H1 (cell line): ENCODE results near the gene TEKT5. TPM values are rescaled to one million over a fixed set of nuclear protein-coding genes. Genes with fewer than 3 reads are reported as not detected.

Experiments
- CTCF ChIA-PET: fragments of 300-600 bp; sonication (Branson Sonifier 250); formaldehyde crosslinking; loops from one replicate; lab custom pipeline; 2021; ENCODE audit not compliant: partially characterized antibody; lab: Charles Lee
- POLR2A ChIA-PET: fragments of 300-600 bp; sonication (Branson Sonifier 250); formaldehyde crosslinking; loops from one replicate; lab custom pipeline; 2021; ENCODE audit warnings: inconsistent platforms; ENCODE audit not compliant: partially characterized antibody; lab: Charles Lee
- DNase-seq, 2 experiments: peaks; one replicate each; pipeline versions ENCODE4 v3.0.0 to v3.0.0-alpha.2; 2010 to 2022; ENCODE audit warnings: low spot score in 2 of 2, low read depth in 1 of 2, mixed read lengths in 1 of 2
- FAIRE-seq: peaks from 2 replicates; lab custom pipeline; 2011; peaks lifted over from hg19 to GRCh38; lab: Jason Lieb, UNC
- H2AFZ ChIP-seq: 2 replicates; pipeline ENCODE4 v1.8.1; 2012; ENCODE audit warnings: low read length, inconsistent platforms
- H2AK5ac ChIP-seq: 2 replicates; pipeline ENCODE4 v1.6.1; 2013; ENCODE audit warnings: low read depth, low read length
- H2BK120ac ChIP-seq: replicated peaks from 2 replicates; pipeline ENCODE3; 2013; ENCODE audit warnings: low read depth, low read length, inconsistent platforms
- H2BK12ac ChIP-seq: 2 replicates; pipeline ENCODE4 v1.6.1; 2013; ENCODE audit warnings: low read depth, low read length
- H2BK15ac ChIP-seq: 2 replicates; pipeline ENCODE4 v1.6.1; 2013; ENCODE audit warnings: low read length
- H2BK20ac ChIP-seq: 2 replicates; pipeline ENCODE4 v1.6.1; 2013; ENCODE audit warnings: low read length
- H2BK5ac ChIP-seq: 2 replicates; pipeline ENCODE4 v1.6.1; 2013; ENCODE audit warnings: low read depth, low read length
- H3K14ac ChIP-seq: 2 replicates; pipeline ENCODE4 v1.6.1; 2013; ENCODE audit warnings: inconsistent platforms; ENCODE audit not compliant: insufficient read length
- H3K18ac ChIP-seq: 2 replicates; pipeline ENCODE4 v1.6.1; 2013; ENCODE audit warnings: low read length; ENCODE audit errors: extremely low read depth
- H3K23ac ChIP-seq: 2 replicates; pipeline ENCODE4 v1.6.1; 2013; ENCODE audit warnings: inconsistent platforms; ENCODE audit not compliant: insufficient read length
- H3K23me2 ChIP-seq: 2 replicates; pipeline ENCODE4 v1.6.1; 2013; ENCODE audit warnings: low read depth, low read length
- H3K27ac ChIP-seq: 2 replicates; pipeline ENCODE4 v1.6.1; 2011; ENCODE audit warnings: low read depth, low read length, inconsistent platforms
- H3K27me3 ChIP-seq, 4 experiments: replicated peaks in 1 of 4; 1 replicate in 1 of 4; 2 replicates in 3 of 4; pipeline versions ENCODE4 v1.6.1 to v1.8.1; 2011 to 2013; ENCODE audit warnings: low read length in 3 of 4, mild to moderate bottlenecking in 3 of 4, inconsistent platforms in 2 of 4, mixed read lengths in 2 of 4, moderate library complexity in 1 of 4; ENCODE audit not compliant: control insufficient read depth in 3 of 4, insufficient read depth in 3 of 4; ENCODE audit errors: extremely low read depth in 1 of 4
- H3K36me3 ChIP-seq, 4 experiments: 2 replicates each; pipeline versions ENCODE4 v1.6.1 to v1.8.1; 2011 to 2013; ENCODE audit warnings: mild to moderate bottlenecking in 4 of 4, low read length in 3 of 4, moderate library complexity in 2 of 4, control low read depth in 1 of 4, inconsistent platforms in 1 of 4; ENCODE audit not compliant: insufficient read depth in 4 of 4, control insufficient read depth in 2 of 4
- H3K4ac ChIP-seq: replicated peaks from 2 replicates; pipeline ENCODE3; 2013; ENCODE audit warnings: low read length, low read depth, mixed read lengths, inconsistent platforms; ENCODE audit not compliant: insufficient read length
- H3K4me1 ChIP-seq, 4 experiments: replicated peaks in 1 of 4; 1 replicate in 1 of 4; 2 replicates in 3 of 4; pipeline versions ENCODE4 v1.6.1 to v1.8.1; 2011 to 2013; ENCODE audit warnings: low read length in 3 of 4, inconsistent platforms in 2 of 4, mixed read lengths in 1 of 4; ENCODE audit not compliant: insufficient read depth in 4 of 4, control insufficient read depth in 3 of 4
- H3K4me2 ChIP-seq, 2 experiments: 2 replicates each; pipeline versions ENCODE4 v1.6.1 to v1.8.1; 2011 to 2013; ENCODE audit warnings: low read depth in 2 of 2, low read length in 2 of 2, control low read depth in 1 of 2, inconsistent platforms in 1 of 2, mild to moderate bottlenecking in 1 of 2; ENCODE audit not compliant: insufficient read depth in 1 of 2
- H3K4me3 ChIP-seq, 4 experiments: fragments of 200-600, 300-600 bp in 1 of 4; sonication (generic), shearing (Covaris generic), sonication (Bioruptor Twin) in 1 of 4; 2 replicates each; pipeline versions ENCODE4 v1.5.1 to v1.8.1; 2011 to 2016; ENCODE audit warnings: low read length in 4 of 4, low read depth in 3 of 4, control low read depth in 2 of 4, inconsistent platforms in 2 of 4, mild to moderate bottlenecking in 2 of 4, mixed read lengths in 1 of 4, moderate library complexity in 1 of 4; ENCODE audit not compliant: insufficient read depth in 2 of 4; ENCODE audit errors: extremely low read depth in 1 of 4
- H3K56ac ChIP-seq: replicated peaks from 2 replicates; pipeline ENCODE3; 2013; ENCODE audit warnings: low read depth, mild to moderate bottlenecking, mixed read lengths, low read length, inconsistent platforms; ENCODE audit not compliant: insufficient read length
- H3K79me1 ChIP-seq: 2 replicates; pipeline ENCODE4 v1.6.1; 2013; ENCODE audit warnings: low read depth, low read length, control low read depth
- H3K79me2 ChIP-seq, 2 experiments: 2 replicates each; pipeline versions ENCODE4 v1.6.1 to v1.8.1; 2012 to 2013; ENCODE audit warnings: low read length in 2 of 2, mild to moderate bottlenecking in 2 of 2, inconsistent platforms in 1 of 2; ENCODE audit not compliant: insufficient read depth in 2 of 2, control insufficient read depth in 1 of 2
- H3K9ac ChIP-seq, 4 experiments: replicated peaks in 1 of 4; 1 replicate in 1 of 4; 2 replicates in 3 of 4; pipeline versions ENCODE4 v1.6.1 to v1.8.1; 2011 to 2013; ENCODE audit warnings: low read depth in 3 of 4, low read length in 3 of 4, control low read depth in 2 of 4, mild to moderate bottlenecking in 2 of 4, moderate library complexity in 2 of 4, inconsistent platforms in 1 of 4; ENCODE audit errors: extremely low read depth in 1 of 4
- H3K9me3 ChIP-seq, 2 experiments: 2 replicates each; pipeline versions ENCODE4 v1.6.1 to v1.8.1; 2012 to 2013; ENCODE audit warnings: mild to moderate bottlenecking in 2 of 2, moderate library complexity in 2 of 2, control low read depth in 1 of 2, inconsistent platforms in 1 of 2, low read depth in 1 of 2, low read length in 1 of 2, mixed read lengths in 1 of 2; ENCODE audit not compliant: insufficient read depth in 2 of 2
- H4K20me1 ChIP-seq, 2 experiments: replicated peaks in 1 of 2; 2 replicates each; pipeline versions ENCODE3 to v1.8.1; 2011 to 2013; ENCODE audit warnings: inconsistent platforms in 2 of 2, low read length in 2 of 2, mild to moderate bottlenecking in 1 of 2; ENCODE audit not compliant: insufficient read depth in 2 of 2, control insufficient read depth in 1 of 2
- H4K5ac ChIP-seq: 2 replicates; pipeline ENCODE4 v1.6.1; 2013; ENCODE audit warnings: low read length, low read depth, mixed read lengths, inconsistent platforms; ENCODE audit not compliant: insufficient read length
- H4K8ac ChIP-seq: 2 replicates; pipeline ENCODE4 v1.8.0; 2013; ENCODE audit warnings: mild to moderate bottlenecking, moderate library complexity, low read length, inconsistent platforms; ENCODE audit not compliant: insufficient read depth; ENCODE audit errors: extremely low read depth
- H4K91ac ChIP-seq: replicated peaks from 2 replicates; pipeline ENCODE3; 2013; ENCODE audit warnings: low read length, mixed read lengths, inconsistent platforms; ENCODE audit not compliant: insufficient read length
- BCL11A ChIP-seq, 2 experiments: IDR thresholded peaks; one replicate each; pipeline ENCODE4 v1.6.1; 2011; ENCODE audit warnings: low read depth in 2 of 2, low read length in 2 of 2, mild to moderate bottlenecking in 2 of 2
- CBX8 ChIP-seq: fragments of 300-800, 300-1000 bp; sonication (generic); IDR thresholded peaks from 2 replicates; pipeline ENCODE4 v1.7.1; 2016; ENCODE audit warnings: low read depth, low read length, borderline replicate concordance
- CTCF ChIP-seq, 3 experiments: IDR thresholded peaks; 1 replicate in 2 of 3; 2 replicates in 1 of 3; pipeline versions ENCODE4 v1.5.1 to v1.6.1; 2011; ENCODE audit warnings: low read length in 3 of 3, mild to moderate bottlenecking in 3 of 3, inconsistent platforms in 2 of 3, low read depth in 1 of 3, moderate library complexity in 1 of 3; ENCODE audit not compliant: insufficient read depth in 1 of 3; ENCODE audit errors: control extremely low read depth in 1 of 3
- HDAC2 ChIP-seq, 2 experiments: fragments of 300-600 bp in 1 of 2; sonication (generic) in 1 of 2; IDR thresholded peaks; 2 replicates each; pipeline ENCODE4 v1.6.1; 2011 to 2012; ENCODE audit warnings: low read depth in 2 of 2, low read length in 2 of 2, mild to moderate bottlenecking in 2 of 2, moderate library complexity in 2 of 2, borderline replicate concordance in 1 of 2, inconsistent platforms in 1 of 2
- KDM5A ChIP-seq: fragments of 200-600 bp; IDR thresholded peaks from 2 replicates; pipeline ENCODE4 v1.7.1; 2012; ENCODE audit warnings: mild to moderate bottlenecking, low read length, inconsistent platforms, mixed read lengths
- PHF8 ChIP-seq: fragments of 200-600 bp; sonication (generic); conservative IDR thresholded peaks from 2 replicates; pipeline ENCODE4 v1.7.1; 2012; ENCODE audit warnings: low read depth, mild to moderate bottlenecking, inconsistent platforms, low read length, moderate library complexity
- POLR2A ChIP-seq, 2 experiments: IDR thresholded peaks; 1 replicate in 1 of 2; 2 replicates in 1 of 2; pipeline ENCODE4 v1.6.1; 2011; ENCODE audit warnings: low read depth in 2 of 2, low read length in 2 of 2, mild to moderate bottlenecking in 2 of 2; ENCODE audit errors: control extremely low read depth in 1 of 2
- RAD21 ChIP-seq, 2 experiments: IDR thresholded peaks in 1 of 2; conservative IDR thresholded peaks in 1 of 2; 2 replicates each; pipeline ENCODE4 v1.6.1; 2011; ENCODE audit warnings: low read depth in 2 of 2, low read length in 2 of 2, improper control_type of control experiment in 1 of 2, inconsistent platforms in 1 of 2, mild to moderate bottlenecking in 1 of 2, moderate library complexity in 1 of 2
- SUZ12 ChIP-seq: fragments of 200-600 bp; sonication (generic); IDR thresholded peaks from 2 replicates; pipeline ENCODE4 v1.6.1; 2012; ENCODE audit warnings: mild to moderate bottlenecking, inconsistent platforms, low read length, moderate library complexity, mixed read lengths
- TCF12 ChIP-seq: IDR thresholded peaks from 2 replicates; pipeline ENCODE4 v1.6.1; 2011; ENCODE audit warnings: low read depth, mild to moderate bottlenecking, low read length
- ZNF274 ChIP-seq: IDR thresholded peaks from 2 replicates; pipeline ENCODE4 v1.7.0; 2012; ENCODE audit warnings: low read length, borderline replicate concordance; ENCODE audit errors: extremely low read depth
- WGBS, 2 experiments: shearing (Covaris generic) in 1 of 2; methylation state at CpG; one replicate each; pipeline versions ENCODE4 v1.1.6 to v1.1.7; 2013 to 2015; ENCODE audit warnings: low lambda C conversion rate in 2 of 2, mixed read lengths in 2 of 2, inconsistent platforms in 1 of 2, low coverage in 1 of 2, missing lambda C conversion rate in 1 of 2; ENCODE audit not compliant: insufficient replicate concordance in 2 of 2, insufficient coverage in 1 of 2, insufficient read length in 1 of 2; ENCODE audit errors: extremely low coverage in 1 of 2, missing lambda C conversion rate in 1 of 2; 5-methylcytosine and 5-hydroxymethylcytosine counted together
- polyA plus RNA-seq, 7 experiments: library from polyadenylated mRNA; depleted of rRNA in 3 of 7; stranded (reverse) in 5 of 7; unstranded in 2 of 7; fragments of >200 nt in 5 of 7; fragments of 200-250 nt in 2 of 7; gene quantifications; 1 replicate in 5 of 7; 2 replicates in 1 of 7; 4 replicates in 1 of 7; pipeline versions ENCODE4 v1.2.1 to v1.2.3, GENCODE V29; 2011 to 2013; ENCODE audit warnings: missing spikeins in 2 of 7, mixed read lengths in 2 of 7
- total RNA-seq: library from RNA; stranded (reverse); fragmentation: NEBNext Ultra II Directional; extraction: Animal tissue kit (Norgen Biotek cat#: 25700); gene quantifications from 2 replicates; pipeline ENCODE4 v1.2.1, GENCODE V29; 2021

The TEKT5 gene
- total and polyA plus RNA-seq, 2 of the 8 experiments (the other 6 are each of a cell fraction or from before 2014, with no cell fraction given) = 0.95 TPM; not detected in 1

DNA sequence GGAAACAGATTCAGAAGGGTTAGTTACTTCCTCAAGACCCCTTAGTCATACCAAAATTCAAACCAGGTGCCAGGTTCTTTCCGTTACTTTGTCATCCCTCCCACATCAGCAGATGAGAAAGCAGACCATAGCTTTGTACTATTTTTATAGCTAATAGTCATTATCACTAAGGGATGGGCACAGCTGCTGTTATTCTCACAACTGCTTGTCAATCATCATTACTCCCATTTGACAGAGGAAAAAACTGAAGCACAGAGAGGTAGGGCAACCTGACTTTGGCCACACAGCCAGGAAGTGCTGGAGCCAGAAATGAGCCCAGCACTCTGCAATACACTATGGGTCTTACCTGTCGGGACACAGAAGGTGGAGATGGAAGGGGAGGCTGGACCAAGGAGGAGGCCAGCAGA, 30.0 kb downstream of the TEKT5 start:
- no peak overlapping the region for H3K56ac ChIP-seq
- no peaks in the 10 kb centered on the region for H4K20me1 ChIP-seq
- H3K9ac ChIP-seq = no peak overlapping the region
- ChIA-PET POLR2A (no interaction called here), CTCF (interaction anchor here (0.7 to 1.9 kb wide), 7 partner anchors 18 to 144 kb away, joined by 3 to 5 read pairs (median 3); no protein-coding TSS in a partner anchor)
- H3K79me1 ChIP-seq = no peaks in the 10 kb centered on the region
- peaks cover 1 to 5% (median 2%) of the 10 kb centered on the region in 4 experiments; a peak in 5 of 7 replicates for H3K4me1 ChIP-seq
- FAIRE-seq = no peak
- no peak overlapping the region for H3K23ac ChIP-seq
- H2BK120ac ChIP-seq = no peak overlapping the region
- H3K27me3 ChIP-seq = no peaks in the 10 kb centered on the region
- 95% methylated on average over 2 of the region's 2 CpGs; no CpG with 5 or more reads in 1 of the 2 experiments for WGBS, 2 experiments
- no peak overlapping the region for H3K14ac ChIP-seq
- H3K4me3 ChIP-seq = no peak overlapping the region
- H2BK5ac ChIP-seq = peak overlapping the region; percentile 61; the same call in 1 of the 2 replicates
- H2BK15ac ChIP-seq = no peak overlapping the region; the same call in 1 of the 2 replicates
- no peaks in the 10 kb centered on the region; a peak in 1 of 8 replicates for H3K36me3 ChIP-seq
- H3K79me2 ChIP-seq = no peaks in the 10 kb centered on the region
- H4K91ac ChIP-seq = no peak overlapping the region
- H3K27ac ChIP-seq = no peak overlapping the region
- no peak overlapping the region for H3K4ac ChIP-seq
- H2AK5ac ChIP-seq = no peak overlapping the region
- H3K9me3 ChIP-seq = peaks cover 6 to 7% of the 10 kb centered on the region in 2 experiments; a peak in 3 of 4 replicates
- no peak overlapping the region for H3K18ac ChIP-seq
- H2BK20ac ChIP-seq = no peak overlapping the region
- no peak overlapping the region for H4K8ac ChIP-seq
- no peaks in the 10 kb centered on the region for H3K23me2 ChIP-seq
- no peak overlapping the region for H3K4me2 ChIP-seq
- no peak overlapping the region for H2BK12ac ChIP-seq
- DNase-seq = no peak
- no peak overlapping the region for H2AFZ ChIP-seq
- no peak overlapping the region for H4K5ac ChIP-seq
- TF ChIP-seq TCF12 (no peak), ZNF274 (no peak), PHF8 (no peak), KDM5A (no peak), HDAC2 (IDR thresholded peaks at IDR 0.05; ENCODE audit: borderline replicate concordance in 1 of 2, low read depth in 2 of 2, low read length in 2 of 2) (no peak), CBX8 (no peak), POLR2A (IDR thresholded peaks at IDR 0.05; ENCODE audit: control extremely low read depth in 1 of 2, low read depth in 2 of 2, low read length in 2 of 2) (no peak), BCL11A (IDR thresholded peaks at IDR 0.05; ENCODE audit: low read depth in 2 of 2, low read length in 2 of 2) (no peak), SUZ12 (no peak), RAD21 (IDR thresholded peaks at IDR 0.05 in 1 of 2, conservative IDR thresholded peaks at IDR 0.05 in 1 of 2; ENCODE audit: low read depth in 2 of 2, low read length in 2 of 2) (no peak), CTCF (IDR thresholded peaks at IDR 0.05; ENCODE audit: control extremely low read depth in 1 of 3, insufficient read depth in 1 of 3, low read depth in 1 of 3, low read length in 3 of 3) (no peak)
